ENCODE data around the gene C6orf52.
"Not testable (repeated sequence)": the region's sequence is repeated elsewhere in the genome, so short reads cannot be mapped to it uniquely, and the experiment has no call there.

GRCh38 chr6:10665595-10665994, 28.8 kb downstream of the C6orf52 start:
- TF ChIP-seq NFRKB, ELF4, FOXA1, SP1, PKNOX1 (IDR thresholded peaks at IDR 0.05): not testable (repeated sequence)

Data from HEK293T (cell line).